ENCODE results near the gene DIAPH1.

- TF ChIP-seq CTCF (conservative IDR thresholded peaks at IDR 0.05) (no peak), EZH2 (IDR thresholded peaks at IDR 0.05; ENCODE audit: low read depth) (no peak)
Measured at GRCh38 chr5:141586246-141586645, 32.6 kb downstream of the DIAPH1 start.

All from PC-9 (cell line).